ENCODE results near the gene DDX19B. TPM values are rescaled to one million over a fixed set of nuclear protein-coding genes. Genes with fewer than 3 reads are reported as not detected.

Gene DDX19B
- total and polyA plus RNA-seq, 9 of the 15 experiments (the other 6 are each of a cell fraction or from before 2014, with no cell fraction given): 7.0 to 32.9 (median 19.3) TPM

- no peak overlapping the region for H3K4me3 ChIP-seq
- intact Hi-C loops (cut with micrococcal nuclease) (no loop called here), in situ Hi-C loops (cut with MboI) (no loop called here)
- POLR2A ChIA-PET: interaction anchor here (0.9 to 2.3 kb wide), 7 partner anchors 9 to 198 kb away, joined by 4 to 12 read pairs (median 6); partner anchors contain the start of genes COG4, DDX19A and DDX19B
- DNase-seq (ENCODE audit: extremely low read depth in 1 of 4, low spot score in 3 of 4) (no peak), ATAC-seq (no peak), FAIRE-seq (no peak)
- no peaks in the 10 kb centered on the region; a peak in 2 of 5 replicates for H3K4me1 ChIP-seq (replicated peaks in 1 of 2; ENCODE audit: control insufficient read depth in 2 of 2, insufficient read depth in 2 of 2, low read length in 2 of 2)
- no peaks in the 10 kb centered on the region for H3K79me2 ChIP-seq (ENCODE audit: control insufficient read depth, insufficient read depth, low read length)
- peaks cover 15% of the 10 kb centered on the region; the same call in 2 of the 3 replicates for H3K36me3 ChIP-seq (ENCODE audit: control insufficient read depth, insufficient read depth, low read length)
- TF ChIP-seq ZNF699 (CRISPR knock-in tag; IDR thresholded peaks at IDR 0.05; ENCODE audit: insufficient replicate concordance) (no peak), SIX5 (IDR thresholded peaks at IDR 0.05; ENCODE audit: borderline replicate concordance in 1 of 2, insufficient read depth in 1 of 2, low read depth in 1 of 2, low read length in 2 of 2) (no peak), SRSF9 (IDR thresholded peaks at IDR 0.05; ENCODE audit: borderline replicate concordance, low read depth, low read length) (no peak), JUNB (CRISPR knock-in tag; conservative IDR thresholded peaks at IDR 0.05) (no peak), E4F1 (CRISPR knock-in tag; IDR thresholded peaks at IDR 0.05; ENCODE audit: borderline replicate concordance) (no peak)
- H3K9ac ChIP-seq (ENCODE audit: insufficient read depth in 1 of 2, low read depth in 2 of 2, low read length in 2 of 2): no peak overlapping the region
- BruUV-seq (replicated peaks): no TSS peak
- no peak overlapping the region for H3K4me2 ChIP-seq (ENCODE audit: insufficient read depth, low read length)
- H3K9me3 ChIP-seq (replicated peaks; ENCODE audit: control insufficient read depth, insufficient read depth, low read depth, low read length): no peaks in the 10 kb centered on the region
- H2AFZ ChIP-seq (ENCODE audit: low read depth, low read length): no peak overlapping the region
- H3K27ac ChIP-seq (ENCODE audit: extremely low read depth, low read depth, low read length): no peak overlapping the region
- no peaks in the 10 kb centered on the region for H4K20me1 ChIP-seq (replicated peaks; ENCODE audit: control insufficient read depth, insufficient read depth, low read length)
- H3K9me1 ChIP-seq (ENCODE audit: control insufficient read depth, insufficient read depth, low read length): no peaks in the 10 kb centered on the region
- H3K27me3 ChIP-seq (ENCODE audit: control insufficient read depth in 2 of 2, insufficient read depth in 2 of 2, low read length in 2 of 2): no peaks in the 10 kb centered on the region
- CTCF ChIA-PET (ENCODE audit: low intra/inter-chr PET ratio): no interaction called here
- WGBS (ENCODE audit: insufficient coverage, low coverage, missing lambda C conversion rate): 65% methylated on average over 7 of the region's 7 CpGs
Measured at GRCh38 chr16:70324998-70325747, 26.2 kb downstream of the DDX19B start.

Data from K562 (cell line).